ENCODE results near the gene SELE.

The SELE gene

GRCh38 chr1:169745015-169745861, 11.4 kb upstream of the SELE start (continued):
- TF ChIP-seq ZNF26 (tag by site-specific recombination; IDR thresholded peaks at IDR 0.05) (no peak), ZNF354C (tag by site-specific recombination; IDR thresholded peaks at IDR 0.05; ENCODE audit: borderline replicate concordance, low read depth) (no peak)

- no peaks in the 10 kb centered on the region for H3K36me3 ChIP-seq (ENCODE audit: control insufficient read depth in 2 of 2, insufficient read depth in 1 of 2, low read length in 2 of 2)
- H3K4me1 ChIP-seq (ENCODE audit: control insufficient read depth, insufficient read depth, low read length), result peaks cover 6% of the 10 kb centered on the region; the same call in 1 of the 2 replicates
- H3K4me3 ChIP-seq (ENCODE audit: low read depth, low read length), result no peak overlapping the region
- H3K9me3 ChIP-seq (ENCODE audit: control insufficient read depth, insufficient read depth, low read depth, low read length), result no peaks in the 10 kb centered on the region
- ChIA-PET CTCF (interaction anchor here (1.5 kb wide), 1 partner anchor 29 kb away, joined by 5 read pairs; no protein-coding TSS in a partner anchor), POLR2A (no interaction called here)
- no peak overlapping the region for H3K27ac ChIP-seq (ENCODE audit: extremely low read depth, low read depth, low read length)
- 0 out of 2 replicates have a peak, but pooled peaks have one; percentile 18 for TF ChIP-seq ZNF366 (tag by site-specific recombination; conservative IDR thresholded peaks at IDR 0.05)
- no peak for TF ChIP-seq ZNF114 (tag by site-specific recombination; IDR thresholded peaks at IDR 0.05)
- TF ChIP-seq ZNF530 (tag by site-specific recombination; IDR thresholded peaks at IDR 0.05; ENCODE audit: low read depth), result no peak
- no peak for TF ChIP-seq ZNF791 (tag by site-specific recombination; IDR thresholded peaks at IDR 0.05)
- TF ChIP-seq ATF2 (tag by site-specific recombination; IDR thresholded peaks at IDR 0.05; ENCODE audit: low read depth), result 0 out of 2 replicates have a peak, but pooled peaks have one; percentile 31
- no peak for TF ChIP-seq ZNF248 (tag by site-specific recombination; IDR thresholded peaks at IDR 0.05)
- TF ChIP-seq GLIS2 (tag by site-specific recombination; IDR thresholded peaks at IDR 0.05), result no peak
- no peak for TF ChIP-seq ZNF335 (tag by site-specific recombination; conservative IDR thresholded peaks at IDR 0.05)
- no peak for TF ChIP-seq ZNF19 (tag by site-specific recombination; IDR thresholded peaks at IDR 0.05; ENCODE audit: low read depth)
- TF ChIP-seq ZNF488 (tag by site-specific recombination; IDR thresholded peaks at IDR 0.05), result no peak
- no peak for TF ChIP-seq ZBTB48 (tag by site-specific recombination; IDR thresholded peaks at IDR 0.05)
- no peak for TF ChIP-seq ZNF571 (tag by site-specific recombination; IDR thresholded peaks at IDR 0.05)
- TF ChIP-seq ZNF394 (tag by site-specific recombination; IDR thresholded peaks at IDR 0.05; ENCODE audit: borderline replicate concordance), result no peak
- no peak for TF ChIP-seq ZNF157 (tag by site-specific recombination; IDR thresholded peaks at IDR 0.05)
- no peak for TF ChIP-seq ZNF670 (tag by site-specific recombination; IDR thresholded peaks at IDR 0.05; ENCODE audit: low read depth)
- TF ChIP-seq ZNF792 (tag by site-specific recombination; IDR thresholded peaks at IDR 0.05), result no peak
- TF ChIP-seq ZNF473 (tag by site-specific recombination; IDR thresholded peaks at IDR 0.05), result no peak
- no peak for TF ChIP-seq KLF17 (tag by site-specific recombination; IDR thresholded peaks at IDR 0.05)
- no peak for TF ChIP-seq ZFP37 (tag by site-specific recombination; IDR thresholded peaks at IDR 0.05)
- no peak for TF ChIP-seq ZNF23 (tag by site-specific recombination; IDR thresholded peaks at IDR 0.05; ENCODE audit: borderline replicate concordance)
- no peak for TF ChIP-seq ZNF16 (tag by site-specific recombination; IDR thresholded peaks at IDR 0.05; ENCODE audit: low read depth)
- no peak for TF ChIP-seq ZNF133 (tag by site-specific recombination; IDR thresholded peaks at IDR 0.05)
- no peak for TF ChIP-seq ZNF169 (tag by site-specific recombination; IDR thresholded peaks at IDR 0.05)
- no peak for TF ChIP-seq SCRT1 (tag by site-specific recombination; IDR thresholded peaks at IDR 0.05; ENCODE audit: borderline replicate concordance)
- TF ChIP-seq HOXA7 (CRISPR knock-in tag; IDR thresholded peaks at IDR 0.05; ENCODE audit: borderline replicate concordance), result no peak
- no peak for TF ChIP-seq ZNF37A (tag by site-specific recombination; IDR thresholded peaks at IDR 0.05)
- no peak for TF ChIP-seq ZNF350 (tag by site-specific recombination; IDR thresholded peaks at IDR 0.05)
- TF ChIP-seq ZNF843 (tag by site-specific recombination; IDR thresholded peaks at IDR 0.05), result no peak
Observed at GRCh38 chr1:169741666-169742394, 8.0 kb upstream of the SELE start.
